EL (cell line): ENCODE data around the gene SNX8.
"Not testable (repeated sequence)": the region's sequence is repeated elsewhere in the genome, so short reads cannot be mapped to it uniquely, and the experiment has no call there.

ENCODE experiments used
- DNase-seq: peaks from one replicate; pipeline ENCODE4 v3.0.0-alpha.2; 2016

Gene SNX8, protein sequence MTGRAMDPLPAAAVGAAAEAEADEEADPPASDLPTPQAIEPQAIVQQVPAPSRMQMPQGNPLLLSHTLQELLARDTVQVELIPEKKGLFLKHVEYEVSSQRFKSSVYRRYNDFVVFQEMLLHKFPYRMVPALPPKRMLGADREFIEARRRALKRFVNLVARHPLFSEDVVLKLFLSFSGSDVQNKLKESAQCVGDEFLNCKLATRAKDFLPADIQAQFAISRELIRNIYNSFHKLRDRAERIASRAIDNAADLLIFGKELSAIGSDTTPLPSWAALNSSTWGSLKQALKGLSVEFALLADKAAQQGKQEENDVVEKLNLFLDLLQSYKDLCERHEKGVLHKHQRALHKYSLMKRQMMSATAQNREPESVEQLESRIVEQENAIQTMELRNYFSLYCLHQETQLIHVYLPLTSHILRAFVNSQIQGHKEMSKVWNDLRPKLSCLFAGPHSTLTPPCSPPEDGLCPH

DNA sequence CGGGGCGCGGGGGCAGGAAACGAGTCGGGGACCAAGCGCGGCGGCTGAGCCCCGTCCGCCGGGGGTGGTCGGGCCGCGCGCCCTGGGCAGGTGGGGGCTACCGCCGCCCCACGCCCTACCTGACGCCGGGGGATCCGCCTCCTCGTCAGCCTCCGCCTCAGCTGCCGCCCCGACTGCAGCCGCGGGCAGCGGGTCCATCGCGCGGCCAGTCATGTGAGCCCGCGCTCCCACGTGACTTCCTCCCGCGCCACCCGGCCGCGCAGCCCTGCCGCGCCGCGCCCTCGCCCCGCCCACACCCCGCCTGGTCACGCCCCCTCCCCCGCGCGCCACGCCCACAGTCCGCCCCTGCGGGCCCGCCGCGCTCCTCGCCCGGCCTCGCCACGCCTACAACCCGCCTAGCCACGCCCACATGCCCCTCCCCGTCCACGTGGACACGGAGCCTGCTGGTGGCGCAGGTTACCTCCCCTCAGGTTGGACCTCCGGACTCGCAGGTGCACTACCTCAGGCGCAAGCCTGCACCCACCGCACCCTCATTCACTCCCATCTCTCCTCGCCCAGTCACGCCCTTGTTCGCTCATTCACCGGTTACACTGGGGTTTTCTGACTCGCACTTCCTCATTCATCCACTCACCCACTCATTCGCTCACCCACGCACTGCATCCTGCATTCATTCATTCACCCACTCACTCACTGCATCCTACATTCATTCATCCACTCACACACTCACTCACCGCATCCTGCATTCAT, at the start of gene SNX8:
TSS of gene SNX8 (minus strand) at position 233 of the 747 bp plus-strand sequence. CDS start at position 213, 20 bp downstream.
- DNase-seq, result peak; percentile 85

DNA sequence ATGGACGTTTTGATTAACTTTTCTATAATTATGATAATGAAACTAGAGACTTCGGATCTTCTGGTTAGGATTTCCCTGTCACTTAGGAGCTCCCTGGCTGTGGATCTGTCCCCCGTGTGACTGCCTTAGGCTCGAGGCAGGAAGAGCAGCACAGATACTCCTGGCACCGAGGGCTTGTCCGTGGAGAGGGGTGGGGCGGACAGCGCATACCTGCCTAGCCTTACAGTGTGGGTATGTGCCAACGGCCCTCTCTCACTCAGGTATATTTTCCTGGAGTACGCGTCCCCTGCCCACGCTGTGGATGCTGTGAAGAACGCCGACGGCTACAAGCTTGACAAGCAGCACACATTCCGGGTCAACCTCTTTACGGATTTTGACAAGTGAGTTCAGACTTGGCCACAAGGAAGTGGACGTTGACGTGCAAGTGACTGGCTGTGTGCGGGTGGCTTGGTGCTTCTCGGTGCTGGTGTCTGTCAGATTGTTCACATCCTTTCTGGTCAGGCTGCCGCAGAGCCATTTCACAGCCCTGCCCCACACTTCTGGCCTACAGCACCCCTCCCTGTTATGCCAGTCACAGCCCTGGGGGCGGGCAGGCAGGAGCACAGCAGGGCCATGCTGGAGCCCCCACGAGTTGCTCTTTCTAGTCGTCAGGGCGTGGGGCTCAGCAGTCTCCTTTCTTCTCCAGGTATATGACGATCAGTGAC, 48.3 kb upstream of the SNX8 start:
- no peak for DNase-seq

DNA sequence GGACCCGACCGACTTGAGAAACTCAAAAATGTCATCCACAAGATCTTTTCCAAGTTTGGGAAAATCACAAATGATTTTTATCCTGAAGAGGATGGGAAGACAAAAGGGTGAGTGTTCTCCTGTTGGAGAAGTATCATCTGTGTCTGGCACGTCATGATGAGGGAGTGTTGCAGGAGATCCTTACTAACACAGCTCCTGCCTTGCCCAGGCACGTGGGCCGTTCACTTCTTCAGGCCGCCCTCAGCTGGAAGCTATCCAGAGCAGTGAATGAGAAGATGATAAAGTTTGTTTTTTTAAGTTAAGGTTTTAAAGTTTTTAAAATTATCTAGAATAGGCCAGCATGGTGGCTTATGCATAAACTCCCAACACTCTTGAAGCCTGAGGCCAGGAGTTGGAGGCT, 46.6 kb upstream of the SNX8 start:
- no peak for DNase-seq

DNA sequence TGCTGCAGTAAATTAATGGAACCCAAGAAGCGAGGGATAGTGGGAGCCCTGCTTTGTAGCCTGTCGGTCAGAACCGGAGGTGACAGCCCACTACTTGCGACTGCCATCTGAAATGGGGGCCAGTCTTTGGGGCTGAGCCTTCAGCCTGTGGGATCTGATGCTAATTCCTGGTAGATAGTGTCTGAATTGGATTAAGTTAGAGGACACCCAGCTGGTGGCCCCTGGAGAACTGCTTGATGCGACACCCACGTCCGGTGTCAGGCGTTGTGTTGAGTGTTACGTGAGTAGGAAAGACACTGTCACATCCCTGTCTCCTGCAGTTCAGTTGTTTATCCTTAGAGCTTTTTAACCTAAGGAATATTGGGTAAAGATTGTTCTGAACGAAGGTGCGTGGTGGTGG, 45.4 kb upstream of the SNX8 start:
- DNase-seq, result no peak

DNA sequence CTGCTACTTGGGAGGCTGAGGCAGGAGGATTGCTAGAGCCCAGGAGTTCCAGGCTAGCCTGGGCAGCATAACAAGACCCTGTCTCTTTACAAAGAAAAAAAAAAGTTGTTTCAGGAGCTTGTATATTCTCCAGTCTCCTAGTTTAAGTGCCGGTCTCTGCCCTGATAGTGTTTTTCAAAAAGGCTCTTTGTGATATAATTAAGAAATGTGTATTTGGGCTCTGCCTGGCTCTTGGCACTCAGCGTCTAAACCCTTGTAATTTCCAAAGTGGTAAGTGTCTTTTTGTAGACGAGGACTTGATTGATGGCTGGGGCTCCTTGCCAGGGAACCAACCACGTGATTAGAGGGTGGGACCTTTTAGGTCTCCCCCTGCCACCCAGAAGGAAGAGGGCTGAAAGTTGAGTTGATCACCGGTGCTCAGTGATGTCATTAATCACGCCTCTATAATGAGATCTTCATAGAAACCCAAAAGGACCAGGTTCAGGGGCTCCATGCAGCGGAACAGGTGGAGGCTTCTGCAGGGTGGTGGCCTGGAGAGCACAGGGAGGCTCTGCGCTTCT, 44.8 kb upstream of the SNX8 start:
- no peak for DNase-seq

DNA sequence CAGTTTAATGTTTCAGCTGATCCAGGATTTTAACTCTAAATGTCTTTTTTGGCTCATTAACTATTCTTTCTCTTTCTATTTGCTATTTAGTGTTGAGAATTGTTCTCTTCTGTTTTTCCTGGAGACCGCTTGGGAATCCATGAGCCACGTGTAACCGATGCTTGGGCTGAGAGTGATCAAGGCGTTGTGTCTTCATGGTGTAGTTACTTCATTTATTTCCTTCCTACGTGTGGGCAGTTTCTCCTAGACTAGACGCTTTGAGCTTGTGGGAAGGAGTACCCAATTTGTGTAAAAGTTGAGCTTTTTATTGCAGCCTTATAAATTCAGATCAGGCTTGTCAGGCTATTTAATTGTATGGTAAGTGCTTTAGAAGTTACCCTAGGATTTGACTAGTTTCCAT, 43.3 kb upstream of the SNX8 start:
- no peak for DNase-seq

DNA sequence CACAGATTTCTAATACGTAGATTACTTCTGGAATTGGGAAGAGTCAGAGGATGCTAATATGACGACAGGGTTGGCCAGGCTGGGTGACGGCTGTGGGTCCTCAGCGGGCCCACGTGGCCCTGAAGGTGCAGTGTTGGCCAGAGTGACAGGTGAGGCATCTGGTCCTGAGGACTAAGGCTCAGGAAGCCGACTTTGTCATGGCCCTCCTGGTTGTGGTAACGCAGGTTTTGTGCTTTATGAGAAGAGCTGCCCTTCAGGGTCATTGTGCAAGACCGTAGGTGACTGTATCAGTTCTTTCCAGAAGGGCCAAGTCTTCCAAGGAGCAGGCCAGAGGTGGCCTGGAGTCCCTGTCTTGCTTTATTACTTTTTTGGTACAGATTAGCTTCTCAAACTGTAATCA, 42.9 kb upstream of the SNX8 start:
- no peak for DNase-seq

DNA sequence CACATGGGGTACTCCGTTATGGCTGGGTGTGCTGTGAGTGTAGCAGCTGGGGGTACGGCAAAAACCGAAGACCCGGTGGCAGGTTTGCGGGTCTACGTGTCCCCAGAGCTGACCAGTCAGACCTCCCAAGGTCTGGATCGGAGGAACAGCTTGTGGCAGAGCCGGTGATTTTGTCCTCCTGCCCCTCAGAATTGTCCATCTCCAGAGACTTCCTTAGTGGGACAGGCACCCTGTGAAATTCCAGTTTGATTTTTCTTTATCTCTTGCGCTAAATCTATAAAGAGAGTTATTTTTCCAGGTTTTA, 41.4 kb upstream of the SNX8 start:
- peak; percentile 15 for DNase-seq

DNA sequence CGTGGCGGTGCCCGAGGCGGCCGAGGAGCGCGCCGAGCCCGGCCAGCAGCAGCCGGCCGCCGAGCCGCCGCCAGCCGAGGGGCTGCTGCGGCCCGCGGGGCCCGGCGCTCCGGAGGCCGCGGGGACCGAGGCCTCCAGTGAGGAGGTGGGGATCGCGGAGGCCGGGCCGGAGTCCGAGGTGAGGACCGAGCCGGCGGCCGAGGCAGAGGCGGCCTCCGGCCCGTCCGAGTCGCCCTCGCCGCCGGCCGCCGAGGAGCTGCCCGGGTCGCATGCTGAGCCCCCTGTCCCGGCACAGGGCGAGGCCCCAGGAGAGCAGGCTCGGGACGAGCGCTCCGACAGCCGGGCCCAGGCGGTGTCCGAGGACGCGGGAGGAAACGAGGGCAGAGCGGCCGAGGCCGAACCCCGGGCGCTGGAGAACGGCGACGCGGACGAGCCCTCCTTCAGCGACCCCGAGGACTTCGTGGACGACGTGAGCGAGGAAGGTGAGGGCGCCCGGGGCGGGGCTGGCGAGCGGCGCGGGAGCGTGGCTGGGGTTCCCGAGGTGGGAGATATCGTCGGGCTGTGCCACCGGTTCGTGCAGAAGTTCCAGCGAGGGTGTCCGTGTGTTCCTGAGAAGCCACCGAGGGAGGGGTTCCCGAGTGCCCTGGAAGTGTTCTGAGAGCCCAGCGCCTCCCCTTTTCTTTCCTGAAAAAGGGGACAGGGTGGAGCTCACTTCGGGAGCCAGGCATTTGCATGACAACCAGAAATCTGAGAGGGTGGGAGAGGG, 40.9 kb upstream of the SNX8 start:
- DNase-seq, result peak; percentile 8

DNA sequence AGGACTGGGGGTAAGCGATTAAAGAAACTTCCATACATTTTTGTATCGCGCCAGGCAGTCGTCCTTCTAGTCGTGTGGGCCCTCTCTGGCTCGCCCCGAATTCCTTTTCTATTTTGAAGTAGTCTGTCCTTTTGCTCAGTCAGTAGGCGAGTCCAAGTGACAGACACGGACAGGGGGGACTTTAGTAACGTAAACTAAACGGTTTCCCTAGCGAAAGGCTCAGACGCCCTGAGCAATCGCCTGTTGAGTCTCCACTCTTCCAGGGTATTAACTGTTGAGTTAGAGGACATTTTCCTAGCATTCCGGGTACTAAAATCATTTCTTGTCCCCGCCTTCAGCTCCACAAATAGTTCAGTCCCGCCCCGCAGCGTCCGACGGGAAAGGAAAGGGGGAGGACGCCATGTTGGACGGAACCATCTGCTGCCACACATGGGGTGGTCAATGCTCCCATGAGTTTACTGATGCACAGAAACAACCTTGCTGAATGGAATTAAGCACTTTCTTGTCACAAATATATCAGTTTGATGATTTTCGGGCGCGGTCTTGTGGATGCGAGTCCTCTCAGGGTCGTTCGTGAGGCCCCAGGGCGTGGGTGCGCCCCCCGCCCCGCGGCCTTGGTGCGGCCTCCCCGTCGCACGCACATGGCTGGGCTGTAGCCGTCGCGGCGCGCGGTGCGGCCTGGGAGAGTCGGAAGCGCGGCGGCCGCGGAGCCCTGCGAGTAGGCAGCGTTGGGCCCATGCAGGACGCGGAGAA, 40.1 kb upstream of the SNX8 start, which contains the start of gene EIF3B:
TSS of gene EIF3B (plus strand) at position 642 of the 753 bp plus-strand sequence. CDS start at position 737, 95 bp downstream.
- peak; percentile 91 for DNase-seq

DNA sequence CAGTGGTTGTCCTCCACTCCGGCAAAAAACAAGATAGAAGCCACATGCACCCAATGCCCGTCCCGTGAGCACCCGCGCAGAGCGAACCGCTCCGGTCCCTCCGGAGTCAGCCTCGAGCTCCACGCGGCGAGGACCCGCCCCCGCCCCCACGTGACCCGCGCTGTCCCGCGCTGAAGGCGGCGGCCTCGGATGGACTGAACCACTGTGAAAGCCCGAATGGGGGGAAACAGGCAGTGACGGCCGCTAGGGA, 39.6 kb upstream of the SNX8 start:
- peak; percentile 87 for DNase-seq

DNA sequence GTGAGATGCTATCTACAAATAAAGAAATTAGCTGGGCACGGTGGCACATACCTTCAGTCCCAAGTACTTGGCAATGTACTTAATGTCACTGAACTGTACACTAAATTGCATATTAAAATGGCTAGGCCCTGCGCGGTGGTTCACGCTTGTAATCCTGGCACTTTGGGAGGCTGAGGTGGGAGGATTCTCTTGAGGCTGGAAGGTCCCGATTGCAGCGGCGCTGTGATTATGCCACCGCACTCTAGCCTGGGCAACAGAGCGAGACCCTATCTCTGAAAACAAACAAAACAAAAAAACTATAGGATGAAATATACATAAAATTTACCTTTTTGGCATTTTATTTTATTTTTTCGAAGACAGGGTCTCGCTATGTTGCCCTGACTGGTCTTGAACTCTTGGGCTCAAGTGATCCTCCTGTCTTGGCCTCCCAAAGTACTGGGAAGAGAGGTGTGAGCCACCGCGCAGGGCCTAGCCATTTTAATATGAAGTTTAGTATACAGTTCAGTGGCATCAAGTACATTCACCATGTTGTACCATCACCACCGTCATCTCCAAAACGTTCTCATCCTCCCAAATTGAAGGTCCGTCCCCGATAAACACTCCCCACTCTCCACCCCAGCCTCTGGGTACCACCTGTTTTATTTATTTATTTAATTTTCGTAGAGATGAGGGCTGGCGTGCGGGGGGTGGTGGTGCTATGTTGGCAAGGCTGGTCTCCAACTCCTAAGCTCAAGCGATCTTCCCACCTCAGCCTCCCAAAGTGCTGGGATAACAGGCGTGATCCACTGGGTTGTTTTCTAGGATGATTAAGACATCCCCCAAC, 39.1 kb upstream of the SNX8 start:
- no peak for DNase-seq

DNA sequence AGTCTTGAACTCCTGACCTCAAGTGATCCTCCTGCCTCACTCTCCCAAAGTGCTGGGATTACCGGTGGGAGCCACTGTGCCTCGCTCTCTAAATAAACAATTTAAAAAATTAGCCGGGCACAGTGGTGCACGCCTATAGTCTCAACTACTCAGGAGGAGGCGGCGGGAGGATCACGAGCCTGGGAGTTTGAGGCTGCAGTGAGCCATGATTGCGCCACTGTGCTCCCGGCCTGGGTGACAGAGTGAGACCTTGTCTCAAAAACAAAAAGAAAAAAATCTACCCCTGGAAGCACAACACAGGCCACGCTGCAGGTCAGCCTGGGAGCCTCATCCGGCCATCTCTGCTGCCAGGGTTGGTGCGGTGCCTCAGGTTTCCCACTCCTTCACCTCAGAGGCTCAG, 36.6 kb upstream of the SNX8 start:
- no peak for DNase-seq

DNA sequence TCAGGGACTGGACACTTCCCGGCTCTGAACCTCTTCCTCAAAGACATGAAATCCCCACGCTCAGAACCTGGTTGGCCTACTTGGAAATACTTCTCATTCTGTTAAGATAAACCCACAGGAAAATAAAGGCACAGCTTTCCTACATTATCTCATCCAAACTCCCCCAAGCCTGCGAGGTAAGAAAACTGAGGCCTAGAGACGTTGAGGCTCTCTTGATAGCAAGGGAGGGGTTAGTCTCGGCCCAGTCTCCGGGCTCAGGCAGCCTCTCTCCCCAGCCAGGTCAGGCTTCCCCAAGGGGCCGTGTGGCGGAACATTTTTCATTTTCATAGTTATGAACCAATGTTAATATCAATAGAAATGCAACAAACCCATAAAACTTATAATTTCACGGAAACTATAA, 35.8 kb upstream of the SNX8 start:
- no peak for DNase-seq

DNA sequence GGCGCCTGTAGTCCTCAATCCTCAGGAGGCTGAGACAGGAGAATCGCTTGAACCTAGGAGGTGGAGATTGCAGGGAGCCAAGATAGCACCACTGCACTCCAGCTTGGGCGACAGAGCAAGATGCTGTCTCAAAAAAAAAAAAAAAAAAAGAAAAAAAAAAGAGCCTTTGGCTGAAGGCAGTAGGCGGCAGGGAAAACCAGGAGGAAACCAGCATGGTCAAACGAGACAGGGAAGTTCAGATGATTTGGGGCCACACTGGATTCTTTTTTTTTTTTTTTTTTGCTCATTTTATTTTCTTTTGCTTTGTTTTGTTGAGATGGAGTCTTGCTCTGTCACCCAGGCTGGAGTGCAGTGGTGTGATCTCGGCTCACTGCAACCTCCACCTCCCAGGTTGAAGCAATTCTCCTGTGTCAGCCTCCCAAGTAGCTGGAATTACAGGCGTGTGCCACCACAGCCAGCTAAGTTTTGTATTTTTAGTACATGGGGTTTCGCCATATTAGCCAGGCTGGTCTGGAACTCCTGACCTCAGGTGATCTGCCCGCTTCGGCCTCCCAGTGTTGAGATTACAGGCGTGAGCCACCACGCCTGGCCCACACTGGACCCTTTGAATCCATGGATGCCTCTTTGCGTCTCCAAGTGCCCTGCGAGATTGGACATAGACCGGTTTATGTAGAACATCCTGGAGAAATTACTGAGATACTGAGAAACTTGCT, 33.3 kb upstream of the SNX8 start:
- not testable (repeated sequence) for DNase-seq

DNA sequence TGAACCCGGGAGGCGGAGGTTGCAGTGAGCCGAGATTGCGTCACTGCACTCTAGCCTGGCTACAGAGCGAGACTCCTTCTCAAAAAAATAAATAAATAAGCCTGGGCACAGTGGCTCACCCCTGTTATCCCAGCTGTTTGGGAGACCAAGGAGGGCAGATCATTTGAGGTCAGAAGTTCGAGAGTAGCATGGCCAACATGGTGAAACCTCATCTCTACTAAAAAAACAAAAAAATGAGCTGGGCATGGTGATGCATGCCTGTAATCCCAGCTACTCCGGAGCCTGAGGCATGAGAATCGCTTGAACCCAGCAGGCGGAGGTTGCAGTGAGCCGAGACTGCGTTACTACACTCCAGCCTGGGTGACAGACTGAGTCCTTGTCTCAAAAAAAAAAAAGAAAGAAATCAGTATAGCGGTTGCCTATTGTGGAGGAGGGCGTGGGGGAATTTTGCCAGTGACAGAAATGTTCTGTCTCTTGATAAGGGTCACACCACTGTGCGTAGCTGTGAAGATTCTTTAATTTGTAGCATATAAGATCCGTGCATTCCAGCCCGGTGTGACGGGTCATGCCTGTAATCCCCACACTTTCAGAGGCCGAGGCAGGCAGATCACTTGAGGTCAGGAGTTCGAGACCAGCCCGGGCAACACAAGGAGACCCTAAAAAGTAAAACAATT, 22.5 kb upstream of the SNX8 start:
- no peak for DNase-seq

DNA sequence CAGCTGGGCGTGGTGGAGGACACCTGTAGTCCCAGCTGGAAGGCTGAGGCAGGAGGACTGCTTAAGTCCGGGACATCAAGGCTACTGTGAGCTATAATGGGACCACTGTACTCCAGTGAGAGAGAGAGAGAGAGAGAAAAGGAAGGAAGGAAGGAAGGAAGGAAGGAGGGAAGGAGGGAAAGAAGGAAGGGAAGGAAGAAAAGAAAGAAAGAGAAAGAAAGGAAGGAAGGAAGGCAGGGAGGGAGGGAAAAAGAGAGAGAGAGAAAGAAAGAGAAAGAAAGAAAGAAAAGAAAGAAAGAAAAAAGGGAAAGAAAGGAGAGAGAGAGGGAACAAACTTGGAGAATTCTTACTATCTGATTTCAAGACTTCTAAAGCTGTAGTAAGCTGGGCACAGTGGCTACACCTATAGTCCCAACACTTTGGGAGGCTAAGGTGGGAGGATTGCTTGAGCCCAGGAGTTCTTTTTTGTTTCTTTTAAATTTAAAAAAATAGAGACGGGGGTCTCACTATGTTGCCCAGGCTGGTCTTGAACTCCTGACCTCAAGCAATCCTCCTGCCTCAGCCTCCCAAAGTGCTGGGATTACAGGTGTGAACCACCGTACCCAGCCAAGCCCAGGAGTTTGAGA, 18.5 kb upstream of the SNX8 start:
- not testable (repeated sequence) for DNase-seq

DNA sequence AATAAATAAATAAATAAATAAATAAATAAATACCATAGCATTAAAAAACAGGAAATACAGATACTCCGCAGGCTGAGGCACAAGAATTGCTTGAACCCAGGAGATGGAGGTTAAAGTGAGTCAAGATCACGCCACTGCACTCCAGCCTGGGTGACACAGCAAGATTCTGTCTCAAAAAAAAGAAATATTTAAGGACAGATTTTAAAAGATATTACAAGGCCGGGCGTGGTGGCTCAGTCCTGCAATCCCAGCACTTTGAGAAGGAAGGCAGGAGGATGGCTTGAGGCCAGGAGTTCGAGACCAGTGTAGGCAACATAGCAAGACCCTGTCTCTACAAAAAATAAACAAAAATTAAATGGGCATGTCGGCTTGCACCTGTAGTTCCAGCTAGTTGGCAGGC, 17.5 kb upstream of the SNX8 start:
- DNase-seq, result no peak

DNA sequence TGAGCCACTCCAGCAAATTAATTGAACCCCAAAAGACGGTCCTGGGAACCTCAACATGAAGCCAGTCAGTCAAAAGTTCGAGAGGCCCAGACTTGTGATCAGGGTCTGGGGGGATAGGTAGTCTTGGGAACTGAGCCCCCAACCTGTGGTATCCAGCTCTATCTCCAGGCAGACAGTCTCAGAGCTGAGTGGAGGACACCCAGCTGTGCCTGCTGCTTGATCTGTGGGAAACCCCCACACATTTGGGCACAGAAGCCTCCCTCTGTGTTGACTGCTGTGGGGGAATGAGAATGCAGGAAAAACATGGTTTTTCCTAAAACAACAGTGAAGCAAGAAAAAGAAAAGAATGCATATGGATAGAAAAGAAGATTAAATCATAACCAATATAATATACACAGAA, 16.3 kb upstream of the SNX8 start:
- DNase-seq, result no peak
